Activated CD4-positive, alpha-beta T cell treated with anti-CD3 and anti-CD28 coated beads, Interleukin-2, amount 50 U/mL, for 4 hours (primary cell): ENCODE data around the gene TMPRSS4.
"Not testable (repeated sequence)": the region's sequence is repeated elsewhere in the genome, so short reads cannot be mapped to it uniquely, and the experiment has no call there.

Source experiments
- DNase-seq, 2 experiments: peaks; one replicate each; pipeline ENCODE4 v3.0.0-alpha.2; 2020

TMPRSS4 gene

DNA sequence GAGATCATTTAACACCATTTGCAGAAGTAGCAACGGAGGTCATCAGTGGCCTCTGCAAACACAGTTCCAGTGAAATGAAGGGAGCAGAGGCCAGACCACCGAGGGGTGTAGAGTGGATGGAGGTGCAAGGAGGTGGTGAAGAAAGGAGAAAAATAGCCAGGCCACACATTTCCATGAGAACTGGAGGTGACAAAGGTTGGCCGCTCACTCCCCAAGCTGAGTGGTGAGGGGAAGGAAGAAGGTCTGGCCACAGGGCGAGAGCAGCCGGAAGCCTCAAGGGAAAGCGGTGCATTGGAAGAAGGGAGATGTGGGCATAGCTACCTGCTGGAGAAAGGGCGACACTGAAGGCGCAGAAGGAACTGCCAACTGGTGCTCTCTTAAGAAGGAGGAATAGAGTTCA lies 20.1 kb upstream of the TMPRSS4 start:
- no peak for DNase-seq

DNA sequence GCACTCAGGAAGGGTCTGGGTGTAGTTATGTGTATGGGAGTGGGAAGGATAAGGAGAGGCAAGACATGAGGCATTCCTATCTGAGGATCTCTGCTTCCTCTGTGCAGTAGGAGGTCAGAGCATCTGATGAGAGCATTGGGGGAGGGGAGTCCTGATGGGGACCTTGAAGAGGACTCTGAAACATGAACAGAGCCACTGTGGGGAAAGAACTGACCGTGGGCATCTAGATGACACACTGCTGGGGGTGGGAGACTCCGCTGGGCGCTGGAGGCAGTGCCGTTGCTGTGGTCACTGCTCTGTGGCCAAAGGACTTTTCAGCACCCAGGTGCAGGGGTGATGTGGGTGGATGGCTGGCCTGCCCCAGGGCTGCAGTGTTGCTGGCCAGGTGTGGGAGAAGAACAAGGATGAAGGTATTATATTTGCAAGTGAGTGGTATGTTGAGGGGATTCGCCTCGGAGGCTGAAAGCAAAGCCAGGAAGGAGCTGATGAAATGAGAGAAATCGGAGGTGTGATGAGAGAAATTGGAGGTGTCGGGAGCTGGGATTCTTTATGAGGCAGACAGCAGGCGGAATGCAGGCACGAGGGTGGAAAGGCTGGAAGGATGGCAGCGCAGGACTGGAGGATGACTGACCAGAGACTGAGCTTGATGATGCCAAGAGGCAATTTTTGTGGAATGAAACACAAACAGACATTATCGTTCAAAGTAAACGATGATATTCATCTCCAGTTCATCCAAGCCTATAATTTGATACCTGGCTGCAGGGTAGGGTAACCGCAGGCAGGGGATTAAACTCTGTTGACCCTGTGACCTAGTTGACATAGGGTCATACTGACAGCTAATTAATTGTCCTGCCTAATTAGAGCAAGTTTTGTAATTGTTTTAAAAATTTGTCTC lies 19.4 kb upstream of the TMPRSS4 start:
- DNase-seq = no peak

DNA sequence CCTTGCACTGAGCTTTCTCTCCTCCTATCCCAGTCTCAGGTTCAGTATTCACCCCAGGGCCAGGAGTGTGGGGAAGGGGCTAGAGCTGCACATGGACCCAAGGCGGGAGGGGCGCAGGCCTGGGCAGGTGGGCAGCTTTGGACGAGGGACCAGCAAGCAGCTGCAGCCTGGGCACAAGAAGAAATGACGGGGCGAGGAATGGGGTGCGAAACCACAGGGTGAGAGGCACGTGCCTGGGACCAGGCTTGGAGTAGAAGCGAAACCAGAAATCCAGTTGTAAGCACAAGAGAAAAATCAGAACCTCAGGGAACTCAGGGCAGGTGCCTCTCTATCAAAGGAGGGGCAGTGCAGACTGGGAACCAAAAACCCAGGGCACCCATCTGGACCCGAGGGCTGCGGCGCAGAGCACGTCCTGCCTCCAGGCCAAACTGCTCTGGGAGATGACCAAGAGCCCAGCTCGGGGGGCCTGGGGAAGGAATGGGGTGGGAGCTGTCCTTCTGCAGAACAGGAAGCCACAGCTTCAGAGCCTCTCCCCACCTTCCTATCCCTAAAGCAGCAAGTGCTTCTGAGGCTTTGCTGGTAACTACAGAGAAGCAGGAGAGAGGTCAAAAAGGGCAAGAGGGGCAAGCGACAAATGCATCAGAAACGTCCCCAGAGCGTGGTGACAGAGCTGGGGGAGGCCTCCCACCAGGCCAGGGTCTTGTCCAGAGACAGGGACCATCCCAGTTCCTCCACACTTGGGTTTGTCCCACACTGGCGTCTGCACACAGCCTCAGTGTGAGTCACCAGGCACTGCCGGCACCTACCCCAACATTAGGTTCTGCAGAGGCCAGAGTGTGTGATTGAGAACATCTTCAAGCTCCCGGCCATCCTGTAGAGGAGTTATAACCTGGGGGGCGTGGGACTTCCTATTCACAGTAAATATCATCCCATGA lies 18.3 kb upstream of the TMPRSS4 start:
- DNase-seq = no peak

DNA sequence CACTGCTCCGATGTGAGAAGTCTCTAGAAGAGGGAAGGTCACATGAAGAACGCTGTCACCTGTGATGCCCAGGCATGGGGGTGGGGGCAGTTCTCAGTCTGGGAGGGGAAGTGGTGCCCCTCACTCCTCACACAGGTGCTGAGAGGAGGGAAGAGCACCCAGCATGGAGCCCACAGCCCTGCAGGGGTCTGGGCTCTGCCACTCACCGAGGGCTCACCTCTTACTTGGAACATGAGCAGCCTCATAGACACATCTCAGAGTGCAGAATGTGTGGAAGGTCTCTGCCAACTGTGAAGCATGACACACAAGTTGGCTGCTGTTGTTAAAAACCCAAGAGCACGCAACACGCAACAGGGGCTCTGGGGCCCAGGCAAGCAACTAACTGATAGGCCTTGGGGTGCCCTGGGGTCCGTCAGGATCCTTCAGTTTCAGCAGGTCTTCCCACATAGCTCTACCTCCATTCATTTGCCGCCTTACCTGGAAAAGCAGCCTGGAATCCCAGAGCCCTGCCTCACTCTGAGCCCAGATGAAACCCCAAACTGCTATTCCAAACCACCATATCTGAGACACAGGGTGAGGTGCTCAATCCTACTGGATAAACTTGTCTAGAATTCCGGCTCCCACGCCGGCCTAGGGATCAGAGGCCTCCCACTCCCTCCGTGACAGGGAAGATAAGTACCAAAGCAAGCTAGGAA lies 17.5 kb upstream of the TMPRSS4 start:
- no peak for DNase-seq

DNA sequence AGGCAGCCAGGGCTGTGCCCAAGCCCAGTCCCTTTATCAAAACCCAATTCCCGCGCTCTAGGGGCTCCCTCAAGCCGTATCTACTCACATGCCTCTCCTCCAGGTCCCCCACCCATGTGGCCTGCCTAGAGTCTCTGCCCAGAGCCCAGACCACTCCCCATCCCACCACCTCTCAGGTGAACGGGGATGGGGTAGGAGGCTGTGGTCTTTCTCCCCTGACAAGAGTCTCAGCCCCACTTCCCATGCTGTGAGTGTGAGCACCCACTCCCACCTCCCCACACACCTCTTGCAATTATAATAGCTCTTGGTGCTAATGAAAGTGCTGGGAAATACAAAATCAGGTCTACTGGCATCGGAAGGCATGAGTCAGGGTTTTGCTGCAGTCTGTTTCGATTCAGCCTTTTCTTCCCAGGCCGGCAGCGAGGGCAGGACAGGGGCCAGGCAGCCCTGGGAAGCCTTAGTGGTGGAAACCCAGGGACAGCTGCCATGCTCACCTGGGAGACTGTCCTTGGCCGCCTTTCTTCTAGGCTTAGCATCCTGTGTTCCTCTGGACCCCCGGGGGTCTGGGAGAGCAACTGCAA lies 16.7 kb upstream of the TMPRSS4 start:
- DNase-seq = no peak

DNA sequence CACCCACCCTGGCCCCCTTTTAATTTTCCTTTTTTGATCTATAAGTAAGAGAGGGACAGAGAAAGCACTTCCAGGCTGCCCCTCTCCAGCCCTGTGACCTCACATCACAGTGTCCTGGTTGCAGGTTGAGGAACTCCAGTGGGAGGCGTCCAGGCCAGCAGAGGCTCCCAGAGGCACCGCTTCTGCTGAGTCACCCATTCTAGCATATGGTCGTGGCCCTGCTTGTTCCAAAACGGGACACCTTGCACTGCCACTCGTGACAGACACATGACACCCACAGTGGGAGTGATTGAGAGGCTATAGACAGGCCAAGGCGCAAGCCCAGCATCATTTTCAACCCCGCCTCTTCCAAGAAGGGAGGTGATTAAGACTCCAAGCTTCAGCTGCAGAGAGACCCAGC lies 16.0 kb upstream of the TMPRSS4 start:
- DNase-seq = no peak

DNA sequence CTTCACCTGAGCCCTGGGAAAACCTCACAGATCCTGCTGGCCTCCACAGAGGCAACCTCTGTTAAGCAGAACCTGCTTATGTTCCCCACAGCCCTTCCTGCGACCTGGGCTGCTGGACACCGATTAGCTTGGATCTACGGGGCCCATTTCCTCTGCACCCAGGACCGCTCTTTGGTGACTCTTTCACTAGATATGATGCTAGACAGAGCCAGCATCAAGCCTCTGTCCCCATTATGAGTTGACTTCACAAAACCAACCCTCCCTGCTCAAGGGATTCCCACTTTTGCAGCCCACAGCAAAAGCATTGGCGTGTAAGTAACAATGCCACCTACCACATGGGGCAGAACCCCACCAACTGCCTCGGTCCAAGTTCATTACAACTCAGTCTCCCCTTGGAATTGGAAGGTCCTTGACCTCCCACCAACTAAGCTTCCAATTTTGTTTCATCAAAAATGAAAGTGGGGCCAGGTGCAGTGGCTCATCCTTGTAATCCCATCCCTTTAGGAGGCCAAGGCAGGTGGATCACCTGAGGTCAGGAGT lies 15.2 kb upstream of the TMPRSS4 start:
- no peak for DNase-seq

DNA sequence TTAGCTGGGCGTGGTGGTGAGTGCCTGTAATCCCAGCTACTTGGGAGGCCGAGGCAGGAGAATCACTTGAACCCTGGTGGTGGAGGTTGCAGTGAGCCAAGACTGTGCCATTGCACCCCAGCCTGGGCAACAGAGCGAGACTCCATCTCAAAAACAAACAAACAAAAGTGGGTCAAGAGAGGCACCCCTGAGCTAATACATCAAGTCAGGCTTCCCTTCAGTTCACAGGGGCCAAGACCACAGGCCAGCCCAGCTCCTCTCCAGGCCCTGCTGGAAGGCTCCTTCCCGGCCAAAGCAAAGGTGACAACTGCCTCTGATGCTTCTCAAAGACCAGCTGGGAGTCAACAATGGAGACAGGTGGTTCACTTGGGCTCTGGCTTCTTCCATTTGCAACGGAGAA lies 14.7 kb upstream of the TMPRSS4 start:
- not testable (repeated sequence) for DNase-seq

DNA sequence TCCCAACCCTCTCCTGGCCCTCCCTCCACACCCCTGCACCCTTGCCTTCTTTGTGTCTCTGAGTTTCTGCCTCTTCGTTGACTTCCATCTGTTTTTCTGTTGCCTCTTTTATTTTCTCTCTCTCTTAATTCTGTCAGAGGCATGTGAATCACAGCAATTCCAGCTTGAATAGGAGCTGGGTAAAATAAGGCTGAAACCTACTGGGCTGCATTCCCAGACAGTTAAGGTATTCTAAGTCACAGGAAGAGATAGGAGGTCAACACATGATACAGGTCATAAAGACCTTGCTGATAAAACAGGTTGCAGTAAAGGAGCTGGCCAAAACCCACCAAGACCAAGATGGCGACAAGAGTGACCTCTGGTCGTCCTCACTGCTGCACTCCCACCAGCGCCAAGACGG lies 14.2 kb upstream of the TMPRSS4 start:
- DNase-seq = not testable (repeated sequence)

DNA sequence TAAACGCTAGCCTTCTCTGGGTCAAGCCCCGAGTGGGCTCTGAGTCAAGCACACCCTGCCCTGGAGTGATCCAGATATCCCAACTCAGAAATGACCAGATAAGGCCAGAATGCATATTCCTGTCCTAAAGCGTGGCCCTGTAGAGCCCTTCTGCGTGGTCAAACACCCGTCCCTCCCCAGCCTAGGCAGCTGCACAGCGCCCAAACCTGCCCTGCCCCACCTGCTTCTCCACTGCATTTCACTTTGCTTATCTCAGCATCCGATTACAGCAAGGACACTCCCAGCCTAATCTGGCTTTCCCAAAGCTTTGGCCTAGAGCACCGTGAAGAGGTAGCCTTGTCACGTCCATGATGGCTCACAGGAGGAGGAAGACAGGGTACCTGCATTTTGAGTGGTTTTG lies 11.9 kb upstream of the TMPRSS4 start:
- DNase-seq = no peak

DNA sequence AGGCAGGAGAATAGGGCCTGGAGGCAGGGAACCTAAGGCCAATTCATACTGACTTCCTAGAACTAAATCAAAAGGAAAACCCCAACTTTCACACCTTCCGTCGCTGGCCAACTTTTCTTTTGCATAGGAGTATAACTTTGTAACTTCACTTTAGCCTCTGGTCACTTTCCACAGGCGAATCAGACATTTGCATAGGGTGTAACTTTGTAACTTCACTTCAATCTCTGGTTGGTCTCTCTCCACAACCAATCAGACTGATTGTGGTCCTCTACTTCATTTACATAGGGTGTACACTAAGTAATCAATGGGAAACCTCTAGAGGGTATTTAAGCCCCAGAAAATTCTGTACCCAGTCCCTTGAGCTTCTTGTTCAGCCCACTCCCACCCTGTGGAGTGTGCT lies 11.5 kb upstream of the TMPRSS4 start:
- DNase-seq = no peak

DNA sequence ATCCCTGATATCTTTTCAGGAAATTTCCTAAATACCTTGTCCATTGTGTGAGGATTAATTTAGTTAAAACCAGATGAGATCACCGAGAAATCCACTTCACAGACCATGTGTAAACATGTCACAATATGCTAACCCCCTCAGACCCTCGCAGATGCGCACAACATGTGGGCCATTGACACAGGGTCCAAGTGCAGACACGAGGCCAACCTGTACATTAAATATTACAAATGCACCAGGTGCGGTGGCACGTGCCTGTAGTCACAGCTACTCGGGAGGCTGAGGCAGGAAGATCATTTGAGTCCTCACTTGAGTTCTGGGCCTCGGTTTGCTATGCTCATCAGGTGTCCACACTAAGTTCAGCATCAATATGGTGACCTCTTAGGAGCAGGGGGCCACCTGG lies 9.9 kb upstream of the TMPRSS4 start:
- no peak for DNase-seq

DNA sequence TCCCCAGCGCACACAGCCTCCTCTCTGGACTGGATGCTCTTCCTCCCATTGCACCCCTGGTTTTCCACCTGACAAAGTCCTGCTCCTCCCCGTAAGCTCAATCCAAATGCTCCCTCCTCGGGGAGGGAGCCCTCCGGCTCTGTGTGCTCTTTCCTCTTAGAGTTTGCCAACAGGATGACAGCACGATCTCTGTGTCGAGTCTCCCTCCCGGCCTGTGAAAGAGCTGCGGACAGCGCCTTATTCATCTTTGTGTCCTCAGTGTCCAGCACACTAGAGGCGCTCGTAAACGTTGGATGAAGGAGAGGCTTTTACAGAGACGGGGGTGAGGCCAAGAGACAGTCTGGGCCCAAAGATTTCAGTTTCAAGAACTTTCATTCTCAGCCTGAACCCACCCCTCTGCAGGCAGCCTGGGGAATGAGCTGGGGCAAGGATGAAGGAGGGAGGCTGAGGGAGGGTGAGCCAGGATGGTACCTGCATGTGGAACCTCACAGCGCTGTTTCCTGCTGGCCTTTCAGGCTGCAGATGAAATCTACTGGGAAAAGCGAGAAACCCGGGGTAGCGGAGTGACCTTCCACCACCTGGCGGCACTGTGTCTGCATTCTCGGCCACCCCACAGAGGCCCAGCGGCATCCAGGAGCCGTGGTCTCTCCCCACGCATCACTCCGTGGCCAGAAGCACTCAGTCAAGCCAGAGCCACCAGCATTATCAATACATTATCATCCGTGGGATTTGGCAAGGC lies 8.5 kb upstream of the TMPRSS4 start:
- DNase-seq = no peak

DNA sequence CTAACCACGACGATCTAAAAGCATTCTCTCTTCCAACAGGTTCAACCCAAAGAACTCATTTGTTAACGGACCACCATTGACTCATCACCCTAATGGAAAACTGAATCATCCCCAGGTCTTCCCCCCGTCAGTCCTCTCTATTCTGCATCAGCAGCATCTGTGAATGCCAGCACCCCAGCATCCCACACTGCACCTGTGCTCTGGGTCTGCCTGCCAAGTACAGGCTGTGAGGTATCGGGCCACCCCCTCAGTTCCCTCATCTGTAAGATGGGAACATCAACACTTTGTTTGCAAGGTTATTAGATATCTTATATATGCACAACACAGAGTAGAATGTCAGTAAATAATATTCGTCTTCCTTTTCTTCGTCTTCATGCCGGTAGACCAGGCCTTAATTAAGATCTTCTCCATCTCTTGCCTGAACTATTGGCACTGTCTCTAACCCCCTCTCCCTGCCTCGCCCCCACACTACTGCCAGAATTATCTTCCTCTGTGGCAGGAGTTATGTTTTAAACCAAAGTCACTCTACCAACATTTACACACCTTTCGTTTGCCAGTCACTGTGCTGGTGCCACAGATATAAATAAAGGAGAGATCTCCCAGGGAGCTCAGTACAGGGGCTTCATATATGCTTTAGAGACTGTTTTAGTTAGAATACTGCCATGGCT lies 7.8 kb upstream of the TMPRSS4 start:
- no peak for DNase-seq

DNA sequence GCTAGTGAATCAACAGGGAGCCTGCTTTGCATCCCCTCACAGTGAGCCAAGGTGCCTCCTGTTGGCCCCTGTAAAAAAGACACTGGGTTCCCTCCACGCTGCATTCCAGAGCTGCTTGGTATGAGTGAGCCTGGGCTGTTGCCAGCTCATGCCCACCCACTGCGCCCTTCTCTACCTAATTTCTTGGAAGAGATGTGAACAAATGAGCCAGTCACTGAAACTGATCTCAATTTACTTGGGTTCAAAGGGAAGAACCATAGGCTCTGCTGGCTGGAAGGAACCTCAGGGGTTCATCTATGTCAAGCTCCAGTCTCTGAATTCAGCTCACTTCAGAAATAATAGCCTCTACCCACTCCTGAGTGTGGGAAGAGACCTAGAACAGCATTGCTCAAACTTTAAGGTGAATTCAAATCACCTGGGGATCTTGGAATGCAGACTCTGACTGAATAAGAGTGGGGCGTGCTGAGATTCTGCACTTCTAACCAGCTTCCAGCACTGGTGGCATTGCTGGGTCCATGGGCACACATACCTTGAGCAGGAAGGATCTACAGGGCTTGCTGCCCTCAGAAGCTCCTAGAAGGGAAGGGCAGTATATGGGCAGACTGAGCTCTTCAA lies 5.4 kb upstream of the TMPRSS4 start:
- no peak for DNase-seq

DNA sequence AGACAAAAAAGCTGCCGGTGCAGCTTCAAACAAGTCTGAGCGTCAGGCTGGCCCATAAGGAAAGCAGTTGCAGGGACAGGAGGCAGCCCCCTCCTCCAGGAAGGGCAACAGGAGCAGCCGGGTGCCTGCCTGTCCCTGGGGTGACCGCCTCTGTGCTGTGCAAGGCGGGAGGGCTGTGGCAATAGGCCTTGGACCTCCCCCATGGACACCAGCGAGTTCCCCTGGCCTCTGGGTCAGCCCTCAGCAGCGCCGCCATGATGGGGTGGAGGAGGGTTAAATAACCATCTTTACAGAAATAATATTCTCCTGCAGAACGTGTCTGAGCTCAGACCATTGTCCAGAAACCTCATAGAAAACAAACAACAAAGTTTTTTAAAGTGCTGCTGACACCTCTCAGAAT lies 3.3 kb upstream of the TMPRSS4 start:
- no peak for DNase-seq

DNA sequence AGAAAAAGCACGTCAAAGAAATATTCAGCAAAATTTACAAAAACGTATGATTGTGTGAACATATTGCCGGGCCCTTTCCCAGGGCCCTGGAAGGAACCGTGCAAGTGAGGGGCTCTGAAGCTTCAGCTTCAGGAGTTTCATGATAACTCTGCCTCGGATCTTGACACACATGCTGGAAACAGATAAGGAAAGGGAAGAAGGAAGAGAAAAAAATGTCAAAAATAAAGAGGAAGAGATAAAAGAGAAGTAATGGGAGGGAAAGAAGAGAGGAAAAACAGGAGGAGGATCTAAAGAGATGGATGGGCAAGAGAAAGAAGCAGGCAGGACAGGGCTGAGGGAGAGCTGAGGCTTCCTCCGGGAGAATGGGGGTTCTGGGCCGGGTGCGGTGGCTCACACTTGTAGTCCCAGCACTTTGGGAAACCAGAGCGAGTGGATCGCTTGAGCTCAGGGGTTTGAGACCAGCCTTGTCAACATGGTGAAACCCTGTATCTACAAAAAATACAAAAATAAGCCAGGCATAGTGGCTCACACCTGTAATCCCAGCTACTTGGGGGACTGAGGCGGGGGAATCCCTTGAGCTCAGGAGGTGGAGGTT lies 2.7 kb upstream of the TMPRSS4 start:
- no peak for DNase-seq

DNA sequence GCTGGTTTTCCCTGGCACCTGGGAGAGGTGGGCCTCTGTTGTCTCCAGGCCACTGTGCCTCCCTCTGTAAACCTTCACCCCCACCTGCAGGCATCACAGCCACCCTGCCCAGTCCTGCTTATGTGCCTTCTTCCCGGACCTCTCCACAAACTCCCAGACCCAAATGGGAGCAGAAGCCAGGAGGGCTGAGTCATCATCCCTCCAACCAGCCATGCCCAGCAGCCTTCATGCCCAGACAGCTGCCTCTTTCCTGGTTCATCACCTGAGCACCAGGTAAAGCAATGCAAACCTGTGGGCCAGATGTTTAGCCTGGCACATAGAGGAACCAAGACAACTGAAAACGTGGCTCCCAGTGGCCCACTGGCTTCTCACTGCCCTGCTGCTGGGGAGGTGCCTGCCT lies 2.1 kb upstream of the TMPRSS4 start:
- DNase-seq = no peak

DNA sequence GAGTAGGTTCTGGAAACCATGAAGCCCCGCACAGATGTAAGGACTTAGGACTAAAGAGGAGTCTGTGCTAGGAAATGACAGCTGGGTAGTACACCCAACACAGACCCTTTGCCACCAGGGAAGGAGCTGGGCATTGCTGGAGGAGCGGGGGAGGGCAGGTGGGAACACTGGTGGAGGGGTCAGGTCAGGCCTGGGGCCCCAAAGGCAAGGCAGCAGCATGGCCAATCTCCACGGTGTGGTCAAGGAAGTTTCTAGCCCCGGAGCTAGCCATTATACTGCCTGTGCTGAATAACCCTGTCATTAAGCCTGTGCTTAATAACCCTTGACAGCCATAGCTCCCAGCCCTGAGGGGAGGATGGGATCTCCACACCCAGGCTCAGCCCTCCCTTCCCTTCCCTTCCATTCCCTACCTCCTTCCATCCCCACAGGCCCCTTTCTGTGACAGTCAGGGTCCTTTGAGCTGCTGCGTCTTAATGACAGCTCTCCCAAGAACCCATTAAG lies 2.1 kb downstream of the TMPRSS4 start:
- DNase-seq = no peak

DNA sequence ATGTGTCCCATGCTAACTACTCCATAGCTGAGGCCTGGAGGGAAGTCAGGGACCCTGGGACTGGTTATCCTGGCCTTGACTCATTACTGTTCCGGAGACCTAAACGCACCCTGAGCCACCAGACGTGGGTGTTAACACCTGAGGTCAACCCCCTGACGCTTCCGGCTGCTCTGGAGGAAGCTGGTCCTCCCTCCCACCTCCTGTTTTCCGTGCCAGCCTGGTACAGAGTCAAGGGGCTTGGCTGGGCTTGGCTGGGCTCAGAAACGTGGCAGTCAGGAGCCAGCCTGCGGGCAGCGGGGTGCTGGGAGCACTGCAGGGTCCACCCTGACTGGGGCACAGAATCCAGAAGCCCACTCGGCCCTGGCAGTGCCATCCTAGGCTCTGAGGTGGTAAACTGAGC lies 2.6 kb downstream of the TMPRSS4 start:
- DNase-seq = no peak
